ENCODE results near the gene HOOK1. TPM values are rescaled to one million over a fixed set of nuclear protein-coding genes. Genes with fewer than 3 reads are reported as not detected.

The HOOK1 gene
- 10 to 100 TPM; 20.6 to 72.3 (median 36.4) TPM for total RNA-seq

DNA sequence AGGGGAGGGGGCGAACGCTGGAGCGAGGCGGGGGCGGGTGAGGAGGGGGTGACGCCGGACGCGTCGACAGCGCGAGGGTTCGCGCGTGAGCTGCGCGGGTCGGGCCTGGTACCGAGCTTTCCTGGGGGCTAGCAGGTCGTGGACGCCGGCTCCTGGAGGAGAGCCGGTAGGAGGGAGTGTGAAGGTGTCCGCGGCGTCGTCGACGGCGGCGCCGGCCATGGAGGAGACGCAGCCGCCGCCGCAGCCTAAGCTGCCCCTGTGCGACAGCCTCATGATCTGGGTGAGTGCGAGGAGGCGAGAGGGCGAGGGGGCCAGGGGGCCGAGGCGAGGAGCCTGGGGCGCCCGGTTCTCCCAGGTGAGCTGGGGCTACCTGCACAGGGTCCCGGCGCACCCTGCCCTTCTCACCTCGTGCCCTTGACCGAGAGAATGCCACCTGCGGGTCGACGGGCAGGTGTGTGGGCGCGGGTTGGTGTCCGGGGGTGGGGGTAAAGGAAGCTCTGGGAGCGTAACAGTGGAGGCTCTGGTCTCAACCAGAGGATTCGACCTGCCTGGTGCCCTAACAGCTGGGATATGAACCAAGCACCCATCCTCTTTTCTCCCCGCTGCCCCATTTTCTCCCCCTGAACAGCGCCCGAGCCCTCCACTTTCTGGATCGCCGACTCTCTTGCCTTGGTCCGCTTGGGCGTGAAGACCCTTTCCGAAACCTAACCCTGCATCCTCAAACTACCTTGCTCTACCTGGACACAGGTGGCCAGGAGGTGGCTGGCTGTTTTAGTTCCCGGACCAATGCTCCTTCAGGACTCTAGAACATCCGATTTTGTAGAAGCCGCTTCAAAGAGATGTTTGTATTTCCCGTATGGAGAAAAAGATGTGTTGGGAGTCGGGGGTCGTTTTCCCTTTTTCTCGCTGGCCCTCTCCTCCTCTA, at the start of gene HOOK1:
TSS of gene HOOK1 (plus strand) at position 49 of the 925 bp plus-strand sequence. CDS start at position 218, 169 bp downstream.
- Histone ChIP-seq H3K4me1 (peaks cover 0 to 8% (median 0%) of the 10 kb centered on the region in 4 donors), H3K9me3 (no peaks in the 10 kb centered on the region), H3K27me3 (peaks cover 0 to 4% of the 10 kb centered on the region in 2 donors), H3K36me3 (no peaks in the 10 kb centered on the region), H3K27ac (peak within 1 kb of the TSS; percentile 70 to 80 (median 75)), H3K4me3 (peak within 1 kb of the TSS; percentile 65 to 88 (median 73))
- peak in 2 of 3 donors; percentile 17 to 51 for DNase-seq
- TF ChIP-seq, protein P1, sequence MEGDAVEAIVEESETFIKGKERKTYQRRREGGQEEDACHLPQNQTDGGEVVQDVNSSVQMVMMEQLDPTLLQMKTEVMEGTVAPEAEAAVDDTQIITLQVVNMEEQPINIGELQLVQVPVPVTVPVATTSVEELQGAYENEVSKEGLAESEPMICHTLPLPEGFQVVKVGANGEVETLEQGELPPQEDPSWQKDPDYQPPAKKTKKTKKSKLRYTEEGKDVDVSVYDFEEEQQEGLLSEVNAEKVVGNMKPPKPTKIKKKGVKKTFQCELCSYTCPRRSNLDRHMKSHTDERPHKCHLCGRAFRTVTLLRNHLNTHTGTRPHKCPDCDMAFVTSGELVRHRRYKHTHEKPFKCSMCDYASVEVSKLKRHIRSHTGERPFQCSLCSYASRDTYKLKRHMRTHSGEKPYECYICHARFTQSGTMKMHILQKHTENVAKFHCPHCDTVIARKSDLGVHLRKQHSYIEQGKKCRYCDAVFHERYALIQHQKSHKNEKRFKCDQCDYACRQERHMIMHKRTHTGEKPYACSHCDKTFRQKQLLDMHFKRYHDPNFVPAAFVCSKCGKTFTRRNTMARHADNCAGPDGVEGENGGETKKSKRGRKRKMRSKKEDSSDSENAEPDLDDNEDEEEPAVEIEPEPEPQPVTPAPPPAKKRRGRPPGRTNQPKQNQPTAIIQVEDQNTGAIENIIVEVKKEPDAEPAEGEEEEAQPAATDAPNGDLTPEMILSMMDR (IDR thresholded peaks at IDR 0.05), result no peak
- no peak for TF ChIP-seq POLR2A (IDR thresholded peaks at IDR 0.05)

DNA sequence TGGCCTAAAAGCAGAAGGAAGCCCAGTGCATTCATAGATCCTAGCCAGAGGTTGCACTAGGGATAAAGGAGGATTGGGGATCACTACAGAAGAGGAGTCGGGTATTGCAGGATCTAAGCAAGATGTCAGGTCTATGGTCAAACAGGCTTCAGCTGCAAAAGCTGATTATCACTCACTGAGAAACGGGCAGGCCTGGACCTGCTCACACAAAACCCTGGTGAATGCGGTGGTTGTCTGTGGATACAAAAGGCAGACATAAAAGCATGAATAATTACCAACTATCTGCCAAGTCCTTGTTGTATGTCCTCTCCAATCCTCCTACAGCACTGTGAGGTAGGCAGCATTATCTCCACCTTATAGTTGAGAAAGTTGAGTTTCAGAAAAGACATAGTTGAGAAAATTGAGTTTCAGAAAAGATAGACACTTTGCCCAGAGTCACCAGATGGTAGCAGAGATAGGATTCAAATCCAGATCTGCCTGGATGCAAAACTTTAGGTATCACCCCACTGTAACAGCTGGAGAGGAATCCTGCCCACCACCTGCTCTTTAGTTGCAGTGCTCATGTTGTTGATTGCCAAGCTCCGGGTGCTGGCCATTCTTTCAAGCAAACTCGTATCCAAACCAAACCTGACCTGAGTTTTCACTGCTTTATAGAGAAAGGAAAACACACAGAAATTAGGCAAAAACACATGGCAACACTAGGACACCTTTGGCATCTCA, 49.6 kb upstream of the HOOK1 start:
- no peaks in the 10 kb centered on the region for H3K27me3 ChIP-seq
- H3K9me3 ChIP-seq, result no peaks in the 10 kb centered on the region
- H3K4me1 ChIP-seq, result no peaks in the 10 kb centered on the region
- TF ChIP-seq, protein P1 (IDR thresholded peaks at IDR 0.05), result no peak
- TF ChIP-seq POLR2A (IDR thresholded peaks at IDR 0.05), result no peak
- DNase-seq, result no peak
- H3K27ac ChIP-seq, result no peak overlapping the region
- no peak overlapping the region for H3K4me3 ChIP-seq
- no peaks in the 10 kb centered on the region for H3K36me3 ChIP-seq

DNA sequence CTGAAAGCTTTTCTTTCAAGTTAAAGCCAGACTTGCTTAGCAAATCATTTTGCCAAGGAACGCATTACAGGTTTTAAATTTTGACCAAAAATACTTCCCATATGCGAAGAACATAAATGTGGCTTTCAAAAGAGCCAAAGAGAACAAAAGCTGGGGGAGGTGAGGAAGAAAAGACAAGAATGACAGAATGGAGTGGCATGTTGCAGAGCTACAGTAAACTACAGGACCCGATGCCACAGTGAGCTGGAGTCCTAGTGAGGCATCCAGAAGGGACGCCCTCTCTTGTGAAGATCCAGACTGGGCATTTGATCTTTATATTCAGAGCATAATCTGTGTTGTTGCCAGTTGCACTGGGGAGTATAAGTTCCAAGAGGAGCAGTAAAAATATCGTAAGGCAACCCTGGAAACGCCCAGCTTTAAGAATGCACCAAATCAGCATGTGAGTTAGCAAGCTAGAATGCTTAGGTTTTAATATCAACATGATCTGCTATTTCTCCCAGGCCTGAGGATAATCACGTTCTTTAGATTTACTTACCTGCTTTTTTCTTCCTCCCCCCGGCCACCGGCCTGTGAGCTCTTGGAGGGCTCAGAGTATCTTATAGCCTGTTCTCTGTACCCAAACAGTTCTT, 48.4 kb upstream of the HOOK1 start:
- Histone ChIP-seq H3K27me3 (no peaks in the 10 kb centered on the region), H3K36me3 (no peaks in the 10 kb centered on the region)

DNA sequence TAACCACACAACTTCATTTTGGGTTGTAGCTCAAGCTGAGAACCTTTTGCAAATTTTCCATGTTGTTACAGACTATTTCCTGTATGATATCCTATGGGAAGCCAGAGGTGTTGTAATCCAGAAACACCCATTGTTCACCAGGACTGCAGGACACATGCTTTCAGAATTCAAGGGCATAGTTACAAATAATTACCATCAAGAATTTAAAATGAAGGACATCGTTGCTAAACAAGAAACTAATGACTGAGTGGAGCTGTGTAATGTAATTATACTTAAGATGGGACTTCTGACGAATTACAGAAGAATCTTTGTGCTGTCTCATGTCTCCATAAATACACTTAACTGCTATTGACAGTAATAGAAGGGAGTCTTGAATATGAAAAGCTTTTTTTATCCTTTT, 47.6 kb upstream of the HOOK1 start:
- no peaks in the 10 kb centered on the region for H3K4me1 ChIP-seq
- no peaks in the 10 kb centered on the region for H3K9me3 ChIP-seq
- no peak for DNase-seq
- H3K4me3 ChIP-seq, result no peak overlapping the region
- no peak overlapping the region for H3K27ac ChIP-seq
- TF ChIP-seq, protein P1 (IDR thresholded peaks at IDR 0.05), result no peak
- no peak for TF ChIP-seq POLR2A (IDR thresholded peaks at IDR 0.05)
- H3K36me3 ChIP-seq, result no peaks in the 10 kb centered on the region
- H3K27me3 ChIP-seq, result no peaks in the 10 kb centered on the region

More for the DNA sequence above, 48.4 kb upstream of the HOOK1 start:
- no peak for DNase-seq
- no peaks in the 10 kb centered on the region for H3K9me3 ChIP-seq
- H3K4me3 ChIP-seq, result no peak overlapping the region
- H3K27ac ChIP-seq, result no peak overlapping the region
- no peaks in the 10 kb centered on the region for H3K4me1 ChIP-seq
- TF ChIP-seq, protein P1 (IDR thresholded peaks at IDR 0.05), result no peak
- TF ChIP-seq POLR2A (IDR thresholded peaks at IDR 0.05), result no peak
